ENCODE data around the gene LAMA3.

GRCh38 chr18:23982155-23983079, 293.2 kb downstream of the LAMA3 start:
- TF ChIP-seq CTCF (IDR thresholded peaks at IDR 0.05 in 2 of 3, conservative IDR thresholded peaks at IDR 0.05 in 1 of 3; ENCODE audit: borderline replicate concordance in 1 of 3, insufficient read depth in 1 of 3, low read depth in 2 of 3, low read length in 2 of 3) (no peak), ATF3 (IDR thresholded peaks at IDR 0.05) (no peak), MAX (IDR thresholded peaks at IDR 0.05) (no peak), POLR2AphosphoS5 (IDR thresholded peaks at IDR 0.05; ENCODE audit: low read depth, low read length) (no peak), YY1 (IDR thresholded peaks at IDR 0.05; ENCODE audit: extremely low read depth, insufficient replicate concordance, low read depth, low read length) (no peak), EZH2 (IDR thresholded peaks at IDR 0.05) (no peak), RAD21 (IDR thresholded peaks at IDR 0.05; ENCODE audit: low read depth) (no peak), ZNF274 (IDR thresholded peaks at IDR 0.05; ENCODE audit: low read depth, low read length) (no peak), POLR2A (IDR thresholded peaks at IDR 0.05; ENCODE audit: borderline replicate concordance, extremely low read depth, insufficient read depth, insufficient read length) (no peak), SRF (IDR thresholded peaks at IDR 0.05; ENCODE audit: low read depth) (no peak)

Data from HCT116 (cell line).